Upper lobe of left lung (tissue), 4 donors: Measurements from ENCODE around the gene SMIM20.

Experiments
- POLR2AphosphoS5 ChIP-seq, 2 donors: sonication (generic); formaldehyde crosslinking; IDR thresholded peaks; one replicate each; pipeline ENCODE4 v1.5.1; 2017; ENCODE audit warnings: antibody characterized with exemption in 2 of 2
- TF ChIP-seq, protein P1 (sequence below), 6 experiments: fragments of 450-650 bp in 4 of 6; fragments of 200-600 bp in 2 of 6; sonication (generic) in 2 of 6; IDR thresholded peaks; one replicate each; pipeline ENCODE4 v1.5.1; 2016 to 2019; ENCODE audit warnings: antibody characterized with exemption in 6 of 6

DNA sequence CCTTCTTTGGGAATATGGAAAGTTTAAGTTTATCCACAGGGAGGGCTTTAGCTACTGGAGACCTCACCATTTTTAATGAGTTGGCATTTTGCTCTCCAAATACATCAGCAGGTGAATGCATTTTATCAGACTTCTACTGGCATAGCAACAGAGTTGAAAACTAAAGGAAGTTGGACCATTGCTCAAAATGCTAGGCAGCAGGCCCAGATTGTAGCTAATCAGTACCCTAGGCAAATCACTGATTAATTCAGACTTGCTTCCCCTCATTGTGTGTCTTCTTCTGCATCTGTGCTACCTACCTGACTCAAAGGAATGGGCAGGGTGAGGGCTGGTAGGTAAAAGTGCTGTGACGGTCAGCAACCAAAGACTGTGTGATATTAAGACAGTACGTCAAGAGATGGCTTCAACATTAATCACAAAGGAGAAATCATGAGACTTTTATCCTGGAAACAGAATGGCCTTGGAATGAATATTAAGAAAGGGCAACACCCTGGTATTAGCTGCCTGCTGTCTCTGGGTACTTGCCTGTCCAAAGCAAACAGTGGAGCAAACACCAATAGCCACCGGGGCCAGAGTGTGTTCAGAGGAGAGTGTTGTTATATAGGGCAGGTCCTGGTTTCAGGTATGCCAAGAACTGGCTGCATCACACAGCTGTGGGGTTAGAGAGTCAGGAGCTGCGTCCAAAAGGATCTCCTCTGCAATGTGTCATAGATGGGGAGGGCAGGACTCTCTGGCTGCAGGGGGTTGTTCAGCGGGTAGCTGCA, 17.1 kb upstream of the SMIM20 start:
- TF ChIP-seq, protein P1, sequence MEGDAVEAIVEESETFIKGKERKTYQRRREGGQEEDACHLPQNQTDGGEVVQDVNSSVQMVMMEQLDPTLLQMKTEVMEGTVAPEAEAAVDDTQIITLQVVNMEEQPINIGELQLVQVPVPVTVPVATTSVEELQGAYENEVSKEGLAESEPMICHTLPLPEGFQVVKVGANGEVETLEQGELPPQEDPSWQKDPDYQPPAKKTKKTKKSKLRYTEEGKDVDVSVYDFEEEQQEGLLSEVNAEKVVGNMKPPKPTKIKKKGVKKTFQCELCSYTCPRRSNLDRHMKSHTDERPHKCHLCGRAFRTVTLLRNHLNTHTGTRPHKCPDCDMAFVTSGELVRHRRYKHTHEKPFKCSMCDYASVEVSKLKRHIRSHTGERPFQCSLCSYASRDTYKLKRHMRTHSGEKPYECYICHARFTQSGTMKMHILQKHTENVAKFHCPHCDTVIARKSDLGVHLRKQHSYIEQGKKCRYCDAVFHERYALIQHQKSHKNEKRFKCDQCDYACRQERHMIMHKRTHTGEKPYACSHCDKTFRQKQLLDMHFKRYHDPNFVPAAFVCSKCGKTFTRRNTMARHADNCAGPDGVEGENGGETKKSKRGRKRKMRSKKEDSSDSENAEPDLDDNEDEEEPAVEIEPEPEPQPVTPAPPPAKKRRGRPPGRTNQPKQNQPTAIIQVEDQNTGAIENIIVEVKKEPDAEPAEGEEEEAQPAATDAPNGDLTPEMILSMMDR (IDR thresholded peaks at IDR 0.05) = no peak
- TF ChIP-seq POLR2AphosphoS5 (IDR thresholded peaks at IDR 0.05) = no peak
